Measurements from ENCODE around the gene MSH3. TPM values are rescaled to one million over a fixed set of nuclear protein-coding genes. Genes with fewer than 3 reads are reported as not detected.

The MSH3 gene
- polyA plus RNA-seq, 3 donors: 4.5 to 9.9 (median 8.0) TPM

GRCh38 chr5:80796846-80797245 is 142.4 kb downstream of the MSH3 start:
- Histone ChIP-seq H3K4me3 (replicated peaks in 1 of 3; ENCODE audit: low read depth in 2 of 3, low read length in 3 of 3) (no peak overlapping the region), H3K27ac (ENCODE audit: low read depth in 1 of 2, low read length in 2 of 2) (no peak overlapping the region), H3K9ac (ENCODE audit: insufficient read depth, low read length, poor library complexity, severe bottlenecking) (no peak overlapping the region), H3K4me2 (replicated peaks; ENCODE audit: extremely low read depth, low read length, poor library complexity, severe bottlenecking) (no peak overlapping the region), H3K9me3 (replicated peaks in 1 of 2; ENCODE audit: control insufficient read depth in 1 of 2, insufficient read depth in 1 of 2, low read length in 2 of 2) (no peaks in the 10 kb centered on the region), H4K20me1 (ENCODE audit: insufficient read depth, low read length) (no peaks in the 10 kb centered on the region), H3K4me1 (ENCODE audit: control insufficient read depth in 1 of 2, insufficient read depth in 2 of 2, low read length in 2 of 2) (no peaks in the 10 kb centered on the region), H3K79me2 (ENCODE audit: insufficient read depth, low read length) (no peaks in the 10 kb centered on the region), H3K36me3 (replicated peaks in 1 of 2; ENCODE audit: control insufficient read depth in 1 of 2, insufficient read depth in 2 of 2, low read length in 2 of 2) (peaks cover 49 to 94% of the 10 kb centered on the region in 2 donors), H2AFZ (ENCODE audit: insufficient read depth, low read depth, low read length, poor library complexity, severe bottlenecking) (no peak overlapping the region), H3K27me3 (ENCODE audit: control insufficient read depth in 2 of 2, insufficient read depth in 2 of 2, low read length in 2 of 2) (no peaks in the 10 kb centered on the region)
- no peaks in the 10 kb centered on the region for H3K4me1 Mint-ChIP-seq
- peaks cover 0 to 3% (median 0%) of the 10 kb centered on the region in 7 donors for H3K9me3 Mint-ChIP-seq
- peaks cover 0 to 1% (median 0%) of the 10 kb centered on the region in 3 donors for H3K27me3 Mint-ChIP-seq (ENCODE audit: low read depth in 3 of 3)
- TF ChIP-seq, protein P1, sequence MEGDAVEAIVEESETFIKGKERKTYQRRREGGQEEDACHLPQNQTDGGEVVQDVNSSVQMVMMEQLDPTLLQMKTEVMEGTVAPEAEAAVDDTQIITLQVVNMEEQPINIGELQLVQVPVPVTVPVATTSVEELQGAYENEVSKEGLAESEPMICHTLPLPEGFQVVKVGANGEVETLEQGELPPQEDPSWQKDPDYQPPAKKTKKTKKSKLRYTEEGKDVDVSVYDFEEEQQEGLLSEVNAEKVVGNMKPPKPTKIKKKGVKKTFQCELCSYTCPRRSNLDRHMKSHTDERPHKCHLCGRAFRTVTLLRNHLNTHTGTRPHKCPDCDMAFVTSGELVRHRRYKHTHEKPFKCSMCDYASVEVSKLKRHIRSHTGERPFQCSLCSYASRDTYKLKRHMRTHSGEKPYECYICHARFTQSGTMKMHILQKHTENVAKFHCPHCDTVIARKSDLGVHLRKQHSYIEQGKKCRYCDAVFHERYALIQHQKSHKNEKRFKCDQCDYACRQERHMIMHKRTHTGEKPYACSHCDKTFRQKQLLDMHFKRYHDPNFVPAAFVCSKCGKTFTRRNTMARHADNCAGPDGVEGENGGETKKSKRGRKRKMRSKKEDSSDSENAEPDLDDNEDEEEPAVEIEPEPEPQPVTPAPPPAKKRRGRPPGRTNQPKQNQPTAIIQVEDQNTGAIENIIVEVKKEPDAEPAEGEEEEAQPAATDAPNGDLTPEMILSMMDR (IDR thresholded peaks at IDR 0.05): no peak
- WGBS (ENCODE audit: insufficient coverage): 98% methylated on average over 5 of the region's 5 CpGs
- H3K4me3 Mint-ChIP-seq: no peak overlapping the region
- H3K36me3 Mint-ChIP-seq: peaks cover 38 to 46% of the 10 kb centered on the region in 2 donors
- DNase-seq: no peak
- intact Hi-C loops (cut with micrococcal nuclease): no loop called here
- H3K27ac Mint-ChIP-seq: no peak overlapping the region

DNA sequence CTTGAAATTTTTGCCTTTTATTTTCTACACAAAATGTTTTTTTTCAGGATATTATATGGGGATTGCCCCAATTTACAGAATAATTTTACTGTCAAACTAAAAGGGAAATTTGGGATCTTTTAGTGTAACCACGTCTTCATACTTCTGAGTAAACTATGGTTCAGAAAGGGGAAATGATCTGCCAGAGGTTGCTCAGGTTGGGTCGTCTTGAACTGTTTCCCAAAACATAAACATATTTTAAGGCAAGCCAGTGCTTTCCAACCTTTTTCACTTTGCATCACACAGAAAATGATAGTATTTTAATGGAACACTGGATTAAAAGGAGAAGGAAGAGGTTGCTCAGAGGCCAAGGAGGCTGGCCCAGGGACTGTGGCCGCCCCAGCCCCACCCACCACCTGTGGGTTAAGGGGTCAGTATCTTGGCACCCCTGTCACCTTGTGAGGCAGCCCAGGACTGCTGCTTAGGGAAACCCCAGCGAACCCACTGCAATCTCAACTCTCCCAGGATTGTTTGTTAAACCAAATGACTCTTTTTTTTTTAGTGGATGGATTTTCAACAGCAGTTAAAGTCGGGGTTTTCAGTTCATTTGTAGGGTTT is 143.1 kb downstream of the MSH3 start:
- no peak overlapping the region for H3K4me3 Mint-ChIP-seq
- TF ChIP-seq, protein P1 (IDR thresholded peaks at IDR 0.05): no peak
- Histone ChIP-seq H3K4me1 (ENCODE audit: control insufficient read depth in 1 of 2, insufficient read depth in 2 of 2, low read length in 2 of 2) (no peaks in the 10 kb centered on the region), H4K20me1 (ENCODE audit: insufficient read depth, low read length) (no peaks in the 10 kb centered on the region), H3K4me3 (replicated peaks in 1 of 3; ENCODE audit: low read depth in 2 of 3, low read length in 3 of 3) (no peak overlapping the region), H3K4me2 (replicated peaks; ENCODE audit: extremely low read depth, low read length, poor library complexity, severe bottlenecking) (no peak overlapping the region), H3K9ac (ENCODE audit: insufficient read depth, low read length, poor library complexity, severe bottlenecking) (no peak overlapping the region), H2AFZ (ENCODE audit: insufficient read depth, low read depth, low read length, poor library complexity, severe bottlenecking) (no peak overlapping the region), H3K9me3 (replicated peaks in 1 of 2; ENCODE audit: control insufficient read depth in 1 of 2, insufficient read depth in 1 of 2, low read length in 2 of 2) (no peaks in the 10 kb centered on the region), H3K27ac (ENCODE audit: low read depth in 1 of 2, low read length in 2 of 2) (no peak overlapping the region), H3K79me2 (ENCODE audit: insufficient read depth, low read length) (no peaks in the 10 kb centered on the region), H3K27me3 (ENCODE audit: control insufficient read depth in 2 of 2, insufficient read depth in 2 of 2, low read length in 2 of 2) (no peaks in the 10 kb centered on the region), H3K36me3 (replicated peaks in 1 of 2; ENCODE audit: control insufficient read depth in 1 of 2, insufficient read depth in 2 of 2, low read length in 2 of 2) (peaks cover 48 to 92% of the 10 kb centered on the region in 2 donors)
- peaks cover 38 to 44% of the 10 kb centered on the region in 2 donors for H3K36me3 Mint-ChIP-seq
- no peak for DNase-seq
- WGBS (ENCODE audit: insufficient coverage): no CpG with 5 or more reads among the region's 5 CpGs
- H3K27me3 Mint-ChIP-seq (ENCODE audit: low read depth in 3 of 3): peaks cover 0 to 1% (median 0%) of the 10 kb centered on the region in 3 donors
- peaks cover 0 to 3% (median 0%) of the 10 kb centered on the region in 7 donors for H3K9me3 Mint-ChIP-seq
- intact Hi-C loops (cut with micrococcal nuclease): no loop called here
- no peaks in the 10 kb centered on the region for H3K4me1 Mint-ChIP-seq
- no peak overlapping the region for H3K27ac Mint-ChIP-seq
